GM10266 (cell line): Measurements from ENCODE around the gene ALG11.
"Not testable (repeated sequence)": the region's sequence is repeated elsewhere in the genome, so short reads cannot be mapped to it uniquely, and the experiment has no call there.

Experiments
- DNase-seq: peaks from one replicate; pipeline ENCODE4 v3.0.0; 2012; ENCODE audit errors: extremely low spot score
- CTCF ChIP-seq: IDR thresholded peaks from 2 replicates; pipeline ENCODE4 v1.5.1; 2012; ENCODE audit warnings: mild to moderate bottlenecking, low read depth; ENCODE audit not compliant: control insufficient read depth, insufficient read depth; ENCODE audit errors: missing control alignments

ALG11 gene

GRCh38 chr13:52029569-52029968 is 17.4 kb downstream of the ALG11 start:
- no peak for TF ChIP-seq CTCF
- no peak for DNase-seq

GRCh38 chr13:52030401-52030800 is 18.2 kb downstream of the ALG11 start:
- not testable (repeated sequence) for DNase-seq

- no peak for DNase-seq
- no peak for TF ChIP-seq CTCF
Measured at GRCh38 chr13:52033039-52033438, 20.8 kb downstream of the ALG11 start.

GRCh38 chr13:52034616-52035226 is 22.5 kb downstream of the ALG11 start:
- DNase-seq = no peak
- TF ChIP-seq CTCF = no peak

- TF ChIP-seq CTCF = no peak
- DNase-seq = no peak
Measured at GRCh38 chr13:52036037-52036436, 23.8 kb downstream of the ALG11 start.

- no peak for DNase-seq
Measured at GRCh38 chr13:52043675-52044074, 31.5 kb downstream of the ALG11 start.

GRCh38 chr13:52047463-52047862 is 35.3 kb downstream of the ALG11 start:
- no peak for TF ChIP-seq CTCF
- DNase-seq = no peak

More at GRCh38 chr13:52043675-52044074, 31.5 kb downstream of the ALG11 start:
- TF ChIP-seq CTCF = no peak

GRCh38 chr13:52048516-52048915 is 36.3 kb downstream of the ALG11 start:
- DNase-seq = no peak
- TF ChIP-seq CTCF = no peak
